ENCODE results near the gene MMP17. TPM values are rescaled to one million over a fixed set of nuclear protein-coding genes. Genes with fewer than 3 reads are reported as not detected.

Gene MMP17
- total RNA-seq, 1 donor from 2014 or later = 1.1 TPM

- ATAC-seq = no peak
- no peak for DNase-seq (ENCODE audit: low spot score)
Observed at GRCh38 chr12:131847456-131847855, 19.3 kb downstream of the MMP17 start.

GRCh38 chr12:131848753-131849152, 20.6 kb downstream of the MMP17 start:
- ATAC-seq = no peak

GRCh38 chr12:131849700-131850553, 21.7 kb downstream of the MMP17 start:
- ATAC-seq (no peak), DNase-seq (ENCODE audit: low spot score) (no peak)

More at GRCh38 chr12:131848753-131849152, 20.6 kb downstream of the MMP17 start:
- no peak for DNase-seq (ENCODE audit: low spot score)

- ATAC-seq (no peak), DNase-seq (ENCODE audit: low spot score) (no peak)
Observed at GRCh38 chr12:131850856-131851559, 22.8 kb downstream of the MMP17 start.

GRCh38 chr12:131851741-131852550, 23.8 kb downstream of the MMP17 start:
- ATAC-seq (no peak), DNase-seq (ENCODE audit: low spot score) (no peak)

GRCh38 chr12:131852551-131853299, 24.5 kb downstream of the MMP17 start:
- ATAC-seq (no peak), DNase-seq (ENCODE audit: low spot score) (no peak)

GRCh38 chr12:131853832-131854797, 25.9 kb downstream of the MMP17 start:
- no peak for DNase-seq (ENCODE audit: low spot score)
- no peak for ATAC-seq

- no peak for ATAC-seq
- no peak for DNase-seq (ENCODE audit: low spot score)
Observed at GRCh38 chr12:131854861-131855476, 26.8 kb downstream of the MMP17 start.

- DNase-seq (ENCODE audit: low spot score) = no peak
- no peak for ATAC-seq
Observed at GRCh38 chr12:131855521-131856142, 27.4 kb downstream of the MMP17 start.

GRCh38 chr12:131856366-131857097, 28.3 kb downstream of the MMP17 start:
- no peak for DNase-seq (ENCODE audit: low spot score)
- ATAC-seq = no peak

GRCh38 chr12:131857908-131858850, 30.0 kb downstream of the MMP17 start:
- DNase-seq (ENCODE audit: low spot score) = no peak
- ATAC-seq = no peak

GRCh38 chr12:131860472-131861260, 32.5 kb downstream of the MMP17 start:
- ATAC-seq (peak; percentile 82), DNase-seq (ENCODE audit: low spot score) (peak; percentile 97)

- no peak for DNase-seq (ENCODE audit: low spot score)
- no peak for ATAC-seq
Observed at GRCh38 chr12:131861261-131862083, 33.3 kb downstream of the MMP17 start.

- ATAC-seq = peak; percentile 34
Observed at GRCh38 chr12:131862084-131862441, 33.9 kb downstream of the MMP17 start.

GRCh38 chr12:131862600-131862993, 34.4 kb downstream of the MMP17 start:
- ATAC-seq = peak; percentile 40
- DNase-seq (ENCODE audit: low spot score) = peak; percentile 61

More at GRCh38 chr12:131862084-131862441, 33.9 kb downstream of the MMP17 start:
- DNase-seq (ENCODE audit: low spot score) = peak; percentile 73
